Measurements from ENCODE around the gene DSTN. TPM values are rescaled to one million over a fixed set of nuclear protein-coding genes. Genes with fewer than 3 reads are reported as not detected.

Gene DSTN
- total and polyA plus RNA-seq, 2 donors (not counting 3 experiments of a cell fraction or from before 2014, with no cell fraction given), result 66.1 to 300 TPM

DNA sequence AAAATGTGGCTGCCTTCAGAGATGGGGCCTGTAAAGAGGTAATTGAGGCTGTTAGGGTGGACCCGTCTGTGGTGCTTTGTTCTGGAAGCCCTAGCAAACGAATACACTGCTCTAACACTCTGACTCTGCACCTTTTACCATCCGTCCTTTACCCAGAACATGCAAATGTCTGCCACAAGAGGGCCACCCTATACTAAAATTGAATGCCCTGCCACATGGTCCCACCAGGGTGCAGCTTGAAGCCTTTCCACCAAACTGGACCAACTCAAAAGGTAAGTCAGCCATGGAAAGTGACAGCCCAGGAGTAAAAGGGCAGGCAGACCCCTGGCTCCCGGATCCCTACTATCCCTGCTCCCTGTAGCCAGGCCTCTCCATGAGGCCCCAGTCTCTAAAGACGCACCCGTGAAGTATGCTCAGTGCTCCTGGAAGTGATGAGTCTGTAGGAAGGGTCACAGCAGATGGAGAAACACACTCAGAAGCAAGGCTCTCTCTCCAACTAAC, 32.9 kb upstream of the DSTN start:
- Histone ChIP-seq H3K4me2 (ENCODE audit: insufficient read depth, low read length) (no peak overlapping the region), H3K79me2 (ENCODE audit: control insufficient read depth, insufficient read depth, low read length) (no peaks in the 10 kb centered on the region), H3K27me3 (ENCODE audit: control insufficient read depth in 2 of 2, insufficient read depth in 2 of 2, low read length in 2 of 2) (no peaks in the 10 kb centered on the region), H4K20me1 (replicated peaks; ENCODE audit: control insufficient read depth, extremely low read depth, insufficient read depth, low read length) (no peaks in the 10 kb centered on the region), H3K9ac (replicated peaks; ENCODE audit: extremely low read depth, insufficient read depth, low read length) (no peak overlapping the region), H3K9me1 (replicated peaks; ENCODE audit: control insufficient read depth, extremely low read depth, insufficient read depth, low read length) (no peaks in the 10 kb centered on the region), H3K9me3 (replicated peaks; ENCODE audit: control insufficient read depth, insufficient read depth, low read length) (no peaks in the 10 kb centered on the region), H2AFZ (ENCODE audit: low read depth, low read length) (peak overlapping the region; percentile 77), H3K36me3 (ENCODE audit: control insufficient read depth in 2 of 2, extremely low read depth in 1 of 2, insufficient read depth in 2 of 2, low read length in 2 of 2) (no peaks in the 10 kb centered on the region), H3K4me3 (replicated peaks in 1 of 3; ENCODE audit: insufficient read depth in 1 of 3, low read depth in 1 of 3, low read length in 3 of 3) (no peak overlapping the region), H3K27ac (ENCODE audit: insufficient read depth, low read depth, low read length) (no peak overlapping the region), H3K4me1 (ENCODE audit: control insufficient read depth, extremely low read depth, insufficient read depth, low read length) (peaks cover 3% of the 10 kb centered on the region)
- no TSS peak for BruUV-seq (replicated peaks)
- TF ChIP-seq MYC (IDR thresholded peaks at IDR 0.05; ENCODE audit: low read depth, low read length) (peak; percentile 80), EZH2 (IDR thresholded peaks at IDR 0.05; ENCODE audit: borderline replicate concordance, low read depth, low read length, severe bottlenecking) (no peak), FOS (IDR thresholded peaks at IDR 0.05; ENCODE audit: borderline replicate concordance, insufficient read depth, low read length) (no peak), GATA2 (IDR thresholded peaks at IDR 0.05; ENCODE audit: insufficient read depth, insufficient read length, low read depth, low read length) (no peak), POLR2A (IDR thresholded peaks at IDR 0.05; ENCODE audit: low read depth, low read length) (no peak)
- TF ChIP-seq, protein P1, sequence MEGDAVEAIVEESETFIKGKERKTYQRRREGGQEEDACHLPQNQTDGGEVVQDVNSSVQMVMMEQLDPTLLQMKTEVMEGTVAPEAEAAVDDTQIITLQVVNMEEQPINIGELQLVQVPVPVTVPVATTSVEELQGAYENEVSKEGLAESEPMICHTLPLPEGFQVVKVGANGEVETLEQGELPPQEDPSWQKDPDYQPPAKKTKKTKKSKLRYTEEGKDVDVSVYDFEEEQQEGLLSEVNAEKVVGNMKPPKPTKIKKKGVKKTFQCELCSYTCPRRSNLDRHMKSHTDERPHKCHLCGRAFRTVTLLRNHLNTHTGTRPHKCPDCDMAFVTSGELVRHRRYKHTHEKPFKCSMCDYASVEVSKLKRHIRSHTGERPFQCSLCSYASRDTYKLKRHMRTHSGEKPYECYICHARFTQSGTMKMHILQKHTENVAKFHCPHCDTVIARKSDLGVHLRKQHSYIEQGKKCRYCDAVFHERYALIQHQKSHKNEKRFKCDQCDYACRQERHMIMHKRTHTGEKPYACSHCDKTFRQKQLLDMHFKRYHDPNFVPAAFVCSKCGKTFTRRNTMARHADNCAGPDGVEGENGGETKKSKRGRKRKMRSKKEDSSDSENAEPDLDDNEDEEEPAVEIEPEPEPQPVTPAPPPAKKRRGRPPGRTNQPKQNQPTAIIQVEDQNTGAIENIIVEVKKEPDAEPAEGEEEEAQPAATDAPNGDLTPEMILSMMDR (IDR thresholded peaks at IDR 0.05; ENCODE audit: extremely low read depth in 1 of 2, insufficient read depth in 1 of 2, low read depth in 1 of 2, low read length in 2 of 2), result peak; percentile 85 to 86
- TF ChIP-seq, protein P2, sequence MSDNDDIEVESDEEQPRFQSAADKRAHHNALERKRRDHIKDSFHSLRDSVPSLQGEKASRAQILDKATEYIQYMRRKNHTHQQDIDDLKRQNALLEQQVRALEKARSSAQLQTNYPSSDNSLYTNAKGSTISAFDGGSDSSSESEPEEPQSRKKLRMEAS (IDR thresholded peaks at IDR 0.05; ENCODE audit: insufficient read depth, insufficient read length), result peak; percentile 75
- dilution Hi-C loops (cut with MboI; ENCODE audit: extremely low pct_ligation_motif_present, low sequenced_read_pairs), result no loop called here
- intact Hi-C loops (cut with micrococcal nuclease), result loop anchor here (1.0 to 10.0 kb wide), 8 partner anchors 20 to 458 kb away; no protein-coding TSS in a partner anchor
- CTCF ChIA-PET, result interaction anchor here (0.6 to 2.4 kb wide), 41 partner anchors 8 to 402 kb away, joined by 3 to 89 read pairs (median 5); partner anchors contain the start of genes DSTN and RRBP1
- POLR2A ChIA-PET, result no interaction called here
- FAIRE-seq (peak; percentile 88), DNase-seq (ENCODE audit: low read depth, low spot score) (peak; percentile 86)

Measured in endothelial cell of umbilical vein (primary cell).